K562 (cell line): ENCODE measurements around the gene TDG. TPM values are rescaled to one million over a fixed set of nuclear protein-coding genes. Genes with fewer than 3 reads are reported as not detected.

Source experiments
- ATF7 ChIP-seq: fragments of 450-650 bp; IDR thresholded peaks from 2 replicates; pipeline ENCODE4 v1.7.1; 2014; ENCODE audit warnings: mild to moderate bottlenecking, moderate library complexity
- BRF1 ChIP-seq: IDR thresholded peaks from 3 replicates; pipeline ENCODE4 v1.6.1; 2011; ENCODE audit warnings: borderline replicate concordance, mild to moderate bottlenecking; ENCODE audit not compliant: insufficient read length; ENCODE audit errors: extremely low read depth
- CREBBP ChIP-seq: IDR thresholded peaks from one replicate; pipeline ENCODE4 v1.6.1; 2012; ENCODE audit warnings: low read depth, mild to moderate bottlenecking, control low read depth, inconsistent platforms, low read length
- DNMT1 ChIP-seq: fragments of 450-650 bp; IDR thresholded peaks from 2 replicates; pipeline ENCODE4 v1.6.1; 2016; ENCODE audit warnings: antibody characterized with exemption, mild to moderate bottlenecking
- ELF4 ChIP-seq: fragments of 450-650 bp; formaldehyde crosslinking; IDR thresholded peaks from 2 replicates; pipeline ENCODE4 v1.4.0; 2022; ENCODE audit warnings: missing genetic modification characterization
- EP400 ChIP-seq: fragments of 450-650 bp; IDR thresholded peaks from 2 replicates; pipeline ENCODE4 v1.6.1; 2017; ENCODE audit warnings: antibody characterized with exemption, mild to moderate bottlenecking, moderate library complexity
- HEY1 ChIP-seq: fragments of 250-450 bp; sonication (Bioruptor Pico); IDR thresholded peaks from 2 replicates; pipeline ENCODE4 v1.5.0; 2020; ENCODE audit warnings: mild to moderate bottlenecking, moderate library complexity, borderline replicate concordance
- KHSRP ChIP-seq: fragments of 450-650 bp; IDR thresholded peaks from 2 replicates; pipeline ENCODE4 v1.6.1; 2017
- NFYB ChIP-seq: IDR thresholded peaks from 2 replicates; pipeline ENCODE4 v1.6.1; 2011; ENCODE audit warnings: mild to moderate bottlenecking, moderate library complexity; ENCODE audit not compliant: insufficient read length; ENCODE audit errors: extremely low read depth
- TCF3 ChIP-seq: sonication (generic); formaldehyde crosslinking; IDR thresholded peaks from 2 replicates; pipeline ENCODE4 v1.4.0; 2020; ENCODE audit warnings: mild to moderate bottlenecking, missing genetic modification reagents
- TRIM24 ChIP-seq, 2 experiments: fragments of 450-650 bp; IDR thresholded peaks; 2 replicates each; pipeline ENCODE4 v1.6.1; 2016
- ZEB2 ChIP-seq: fragments of 450-650 bp; IDR thresholded peaks from 2 replicates; pipeline ENCODE4 v1.6.1; 2016
- ZNF384 ChIP-seq: IDR thresholded peaks from 2 replicates; pipeline ENCODE4 v1.6.1; 2012; ENCODE audit warnings: low read depth, low read length, improper control_type of control experiment
- polyA plus RNA-seq, 8 experiments: library from polyadenylated mRNA; depleted of rRNA in 4 of 8; stranded (reverse) in 5 of 8; unstranded in 3 of 8; fragments of >200 nt; fragmentation: Nextera tagmentation in 2 of 8; fragmentation: Illumina TruSeq in 1 of 8; extraction: Ambion mirVana in 2 of 8; extraction: Trizol in 1 of 8; gene quantifications; 2 replicates each; pipeline versions ENCODE4 v1.2.1 to v1.2.3, GENCODE V29; 2011 to 2014; ENCODE audit warnings: inconsistent platforms in 1 of 8, missing spikeins in 1 of 8
- total RNA-seq, 7 experiments: library from RNA; depleted of rRNA in 6 of 7; stranded (reverse); fragments of >200 nt in 6 of 7; fragmentation: Illumina TruSeq in 2 of 7; extraction: Trizol in 2 of 7; gene quantifications; 2 replicates each; pipeline versions ENCODE4 v1.2.1 to v1.2.3, GENCODE V29; 2011 to 2021; ENCODE audit warnings: low replicate concordance in 1 of 7
- TF ChIP-seq, protein P1 (sequence below): sonication (generic); formaldehyde crosslinking; IDR thresholded peaks from 2 replicates; pipeline ENCODE4 v1.8.0; 2022; ENCODE audit warnings: mild to moderate bottlenecking, missing genetic modification reagents
- TF ChIP-seq, protein P2 (sequence below): sonication (generic); formaldehyde crosslinking; IDR thresholded peaks from 2 replicates; pipeline ENCODE4 v1.8.0; 2022; ENCODE audit warnings: mild to moderate bottlenecking, missing genetic modification reagents, borderline replicate concordance
- TF ChIP-seq, protein P3 (sequence below): fragments of 450-650 bp; conservative IDR thresholded peaks from 2 replicates; pipeline ENCODE4 v1.6.1; 2016; ENCODE audit warnings: missing genetic modification characterization, low read depth, mild to moderate bottlenecking, control low read depth, missing compliant biosample characterization
- TF ChIP-seq, protein P4 (sequence below), 3 experiments: fragments of 200-800 bp in 1 of 3; sonication (Bioruptor generic) in 1 of 3; sonication (generic) in 1 of 3; formaldehyde crosslinking in 1 of 3; IDR thresholded peaks; 2 replicates each; pipeline versions ENCODE4 v1.6.1 to v1.8.0; 2016 to 2022; ENCODE audit warnings: mild to moderate bottlenecking in 2 of 3, missing compliant biosample characterization in 2 of 3, missing genetic modification characterization in 2 of 3, missing genetic modification reagents in 1 of 3
- TF ChIP-seq, protein P5 (sequence below): sonication (generic); formaldehyde crosslinking; IDR thresholded peaks from 2 replicates; pipeline ENCODE4 v1.8.1; 2023; ENCODE audit warnings: mild to moderate bottlenecking, missing genetic modification reagents

TDG gene
- total and polyA plus RNA-seq, 9 of the 15 experiments (the other 6 are each of a cell fraction or from before 2014, with no cell fraction given): 37.6 to 77.2 (median 64.0) TPM

DNA sequence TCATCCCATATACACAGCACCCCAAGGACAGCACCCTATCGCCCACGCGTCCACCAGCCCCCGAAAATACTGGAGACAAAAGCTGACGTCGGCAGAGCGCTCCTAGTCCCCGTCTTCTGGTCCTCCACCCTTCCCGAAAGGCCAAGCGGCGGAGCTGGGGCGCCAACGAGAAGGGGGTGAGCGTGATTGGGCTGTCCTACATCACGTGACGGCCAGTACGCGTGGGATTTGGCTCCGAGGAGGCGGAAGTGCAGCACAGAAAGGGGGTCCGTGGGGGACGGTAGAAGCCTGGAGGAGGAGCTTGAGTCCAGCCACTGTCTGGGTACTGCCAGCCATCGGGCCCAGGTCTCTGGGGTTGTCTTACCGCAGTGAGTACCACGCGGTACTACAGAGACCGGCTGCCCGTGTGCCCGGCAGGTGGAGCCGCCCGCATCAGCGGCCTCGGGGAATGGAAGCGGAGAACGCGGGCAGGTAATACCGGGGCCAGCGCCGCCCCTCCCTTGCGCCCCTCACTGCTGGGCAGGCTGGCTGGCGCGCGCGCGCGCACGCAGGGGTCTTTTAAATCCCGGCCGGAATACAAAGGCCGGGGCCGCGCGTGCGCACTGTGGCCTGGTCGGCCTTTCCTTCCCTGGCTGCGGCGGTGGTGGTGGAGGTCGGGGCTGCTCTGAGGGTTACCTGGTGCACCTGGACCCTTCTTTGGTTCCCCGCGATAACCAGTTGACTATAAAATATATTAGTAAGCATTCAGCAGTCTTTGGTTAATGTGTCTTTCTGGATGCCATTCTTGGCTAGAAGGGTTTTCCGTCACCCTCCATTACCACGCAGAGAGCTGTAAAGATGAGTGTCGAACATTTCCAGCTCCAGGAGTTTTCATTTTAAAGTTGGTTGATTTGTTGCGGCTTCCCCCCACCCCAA lies at the start of gene TDG (continued):
- TF ChIP-seq, protein P1, sequence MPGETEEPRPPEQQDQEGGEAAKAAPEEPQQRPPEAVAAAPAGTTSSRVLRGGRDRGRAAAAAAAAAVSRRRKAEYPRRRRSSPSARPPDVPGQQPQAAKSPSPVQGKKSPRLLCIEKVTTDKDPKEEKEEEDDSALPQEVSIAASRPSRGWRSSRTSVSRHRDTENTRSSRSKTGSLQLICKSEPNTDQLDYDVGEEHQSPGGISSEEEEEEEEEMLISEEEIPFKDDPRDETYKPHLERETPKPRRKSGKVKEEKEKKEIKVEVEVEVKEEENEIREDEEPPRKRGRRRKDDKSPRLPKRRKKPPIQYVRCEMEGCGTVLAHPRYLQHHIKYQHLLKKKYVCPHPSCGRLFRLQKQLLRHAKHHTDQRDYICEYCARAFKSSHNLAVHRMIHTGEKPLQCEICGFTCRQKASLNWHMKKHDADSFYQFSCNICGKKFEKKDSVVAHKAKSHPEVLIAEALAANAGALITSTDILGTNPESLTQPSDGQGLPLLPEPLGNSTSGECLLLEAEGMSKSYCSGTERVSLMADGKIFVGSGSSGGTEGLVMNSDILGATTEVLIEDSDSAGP (CRISPR knock-in tag): peak; percentile 36; the same call in 1 of the 2 replicates
- TF ChIP-seq ATF7 (peak; percentile 80; the same call in 1 of the 2 replicates), KHSRP (no peak), DNMT1 (no peak), CREBBP (no peak), ZEB2 (peak; percentile 73), ELF4 (CRISPR knock-in tag) (peak; percentile 82), ZNF384 (no peak), TRIM24 (IDR thresholded peaks at IDR 0.05) (peak in 1 of 2 experiments; percentile 85; a peak in 2 of 4 replicates), EP400 (peak; percentile 98), NFYB (peak; percentile 83), HEY1 (no peak), BRF1 (no peak), TCF3 (CRISPR knock-in tag) (no peak)
- TF ChIP-seq, protein P2, sequence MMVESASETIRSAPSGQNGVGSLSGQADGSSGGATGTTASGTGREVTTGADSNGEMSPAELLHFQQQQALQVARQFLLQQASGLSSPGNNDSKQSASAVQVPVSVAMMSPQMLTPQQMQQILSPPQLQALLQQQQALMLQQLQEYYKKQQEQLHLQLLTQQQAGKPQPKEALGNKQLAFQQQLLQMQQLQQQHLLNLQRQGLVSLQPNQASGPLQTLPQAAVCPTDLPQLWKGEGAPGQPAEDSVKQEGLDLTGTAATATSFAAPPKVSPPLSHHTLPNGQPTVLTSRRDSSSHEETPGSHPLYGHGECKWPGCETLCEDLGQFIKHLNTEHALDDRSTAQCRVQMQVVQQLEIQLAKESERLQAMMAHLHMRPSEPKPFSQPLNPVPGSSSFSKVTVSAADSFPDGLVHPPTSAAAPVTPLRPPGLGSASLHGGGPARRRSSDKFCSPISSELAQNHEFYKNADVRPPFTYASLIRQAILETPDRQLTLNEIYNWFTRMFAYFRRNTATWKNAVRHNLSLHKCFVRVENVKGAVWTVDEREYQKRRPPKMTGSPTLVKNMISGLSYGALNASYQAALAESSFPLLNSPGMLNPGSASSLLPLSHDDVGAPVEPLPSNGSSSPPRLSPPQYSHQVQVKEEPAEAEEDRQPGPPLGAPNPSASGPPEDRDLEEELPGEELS: peak; percentile 70; the same call in 1 of the 2 replicates
- TF ChIP-seq, protein P3, sequence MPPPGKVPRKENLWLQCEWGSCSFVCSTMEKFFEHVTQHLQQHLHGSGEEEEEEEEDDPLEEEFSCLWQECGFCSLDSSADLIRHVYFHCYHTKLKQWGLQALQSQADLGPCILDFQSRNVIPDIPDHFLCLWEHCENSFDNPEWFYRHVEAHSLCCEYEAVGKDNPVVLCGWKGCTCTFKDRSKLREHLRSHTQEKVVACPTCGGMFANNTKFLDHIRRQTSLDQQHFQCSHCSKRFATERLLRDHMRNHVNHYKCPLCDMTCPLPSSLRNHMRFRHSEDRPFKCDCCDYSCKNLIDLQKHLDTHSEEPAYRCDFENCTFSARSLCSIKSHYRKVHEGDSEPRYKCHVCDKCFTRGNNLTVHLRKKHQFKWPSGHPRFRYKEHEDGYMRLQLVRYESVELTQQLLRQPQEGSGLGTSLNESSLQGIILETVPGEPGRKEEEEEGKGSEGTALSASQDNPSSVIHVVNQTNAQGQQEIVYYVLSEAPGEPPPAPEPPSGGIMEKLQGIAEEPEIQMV (tag): no peak
- TF ChIP-seq, protein P4, sequence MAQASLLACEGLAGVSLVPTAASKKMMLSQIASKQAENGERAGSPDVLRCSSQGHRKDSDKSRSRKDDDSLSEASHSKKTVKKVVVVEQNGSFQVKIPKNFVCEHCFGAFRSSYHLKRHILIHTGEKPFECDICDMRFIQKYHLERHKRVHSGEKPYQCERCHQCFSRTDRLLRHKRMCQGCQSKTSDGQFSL (CRISPR knock-in tag; IDR thresholded peaks at IDR 0.05): no peak
- TF ChIP-seq, protein P4 (tag; IDR thresholded peaks at IDR 0.05): no peak
- TF ChIP-seq, protein P5, sequence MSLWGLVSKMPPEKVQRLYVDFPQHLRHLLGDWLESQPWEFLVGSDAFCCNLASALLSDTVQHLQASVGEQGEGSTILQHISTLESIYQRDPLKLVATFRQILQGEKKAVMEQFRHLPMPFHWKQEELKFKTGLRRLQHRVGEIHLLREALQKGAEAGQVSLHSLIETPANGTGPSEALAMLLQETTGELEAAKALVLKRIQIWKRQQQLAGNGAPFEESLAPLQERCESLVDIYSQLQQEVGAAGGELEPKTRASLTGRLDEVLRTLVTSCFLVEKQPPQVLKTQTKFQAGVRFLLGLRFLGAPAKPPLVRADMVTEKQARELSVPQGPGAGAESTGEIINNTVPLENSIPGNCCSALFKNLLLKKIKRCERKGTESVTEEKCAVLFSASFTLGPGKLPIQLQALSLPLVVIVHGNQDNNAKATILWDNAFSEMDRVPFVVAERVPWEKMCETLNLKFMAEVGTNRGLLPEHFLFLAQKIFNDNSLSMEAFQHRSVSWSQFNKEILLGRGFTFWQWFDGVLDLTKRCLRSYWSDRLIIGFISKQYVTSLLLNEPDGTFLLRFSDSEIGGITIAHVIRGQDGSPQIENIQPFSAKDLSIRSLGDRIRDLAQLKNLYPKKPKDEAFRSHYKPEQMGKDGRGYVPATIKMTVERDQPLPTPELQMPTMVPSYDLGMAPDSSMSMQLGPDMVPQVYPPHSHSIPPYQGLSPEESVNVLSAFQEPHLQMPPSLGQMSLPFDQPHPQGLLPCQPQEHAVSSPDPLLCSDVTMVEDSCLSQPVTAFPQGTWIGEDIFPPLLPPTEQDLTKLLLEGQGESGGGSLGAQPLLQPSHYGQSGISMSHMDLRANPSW: peak; percentile 83; the same call in 1 of the 2 replicates
